Panc1 (cell line): ENCODE results near the gene XPNPEP1. TPM values are rescaled to one million over a fixed set of nuclear protein-coding genes. Genes with fewer than 3 reads are reported as not detected.

ENCODE experiments used
- ATAC-seq: fragments of 200-7000 bp; cut with Tn5 transposase; 2 replicates; pipeline ENCODE4 v1.9.1; 2020; ENCODE audit warnings: mild to moderate bottlenecking, moderate library complexity
- BruUV-seq: library from RNA; stranded (reverse); fragments of 400-500 nt; replicated peaks from 2 replicates; lab custom pipeline; 2021; lab: Mats Ljungman, UMichigan
- CTCF ChIA-PET: fragments of 300-600 bp; sonication (Branson Sonifier 250); formaldehyde crosslinking; loops from one replicate; lab custom pipeline; 2022; ENCODE audit warnings: antibody characterized with exemption; lab: Charles Lee
- POLR2A ChIA-PET: fragments of 300-600 bp; sonication (Branson Sonifier 250); formaldehyde crosslinking; loops from one replicate; lab custom pipeline; 2022; ENCODE audit warnings: antibody characterized with exemption; lab: Charles Lee
- DNase-seq: peaks from one replicate; pipeline ENCODE4 v3.0.0-alpha.2; 2010; ENCODE audit warnings: low read depth, low spot score
- H3K27ac ChIP-seq: 2 replicates; pipeline ENCODE4 v1.5.1; 2011; ENCODE audit warnings: mild to moderate bottlenecking, low read length, inconsistent platforms
- H3K27me3 ChIP-seq: fragments of 200-500 bp; sonication (Bioruptor generic); 2 replicates; pipeline ENCODE4 v1.6.0; 2014; ENCODE audit warnings: low read length, inconsistent platforms; ENCODE audit not compliant: control insufficient read depth, insufficient read depth
- H3K36me3 ChIP-seq: fragments of 200-500 bp; sonication (Bioruptor generic); 2 replicates; pipeline ENCODE4 v1.5.1; 2014; ENCODE audit warnings: inconsistent platforms, mild to moderate bottlenecking, low read length, moderate library complexity; ENCODE audit not compliant: control insufficient read depth, insufficient read depth
- H3K4me1 ChIP-seq: 2 replicates; pipeline ENCODE4 v1.5.1; 2011; ENCODE audit warnings: inconsistent platforms, mild to moderate bottlenecking, low read length, moderate library complexity; ENCODE audit not compliant: control insufficient read depth, insufficient read depth
- H3K4me3 ChIP-seq, 2 experiments: 2 replicates each; pipeline ENCODE4 v1.5.1; 2011 to 2012; ENCODE audit warnings: low read depth in 2 of 2, low read length in 2 of 2, mild to moderate bottlenecking in 2 of 2, inconsistent platforms in 1 of 2, moderate library complexity in 1 of 2
- H3K9me3 ChIP-seq: fragments of 200-500 bp; sonication (Bioruptor generic); 2 replicates; pipeline ENCODE4 v1.5.1; 2014; ENCODE audit warnings: low read depth, mild to moderate bottlenecking, inconsistent platforms, low read length, moderate library complexity; ENCODE audit not compliant: control insufficient read depth, insufficient read depth
- CTCF ChIP-seq: fragments of 450-650 bp; IDR thresholded peaks from 2 replicates; pipeline ENCODE4 v1.5.1; 2017; ENCODE audit warnings: mild to moderate bottlenecking
- POLR2AphosphoS5 ChIP-seq: IDR thresholded peaks from 2 replicates; pipeline ENCODE4 v1.6.1; 2012; ENCODE audit warnings: mild to moderate bottlenecking, low read depth, low read length, moderate library complexity
- REST ChIP-seq, 2 experiments: IDR thresholded peaks; 2 replicates each; pipeline ENCODE4 v1.6.1; 2011 to 2012; ENCODE audit warnings: low read depth in 2 of 2, control low read depth in 1 of 2, low read length in 1 of 2, mild to moderate bottlenecking in 1 of 2, moderate library complexity in 1 of 2; ENCODE audit not compliant: insufficient read depth in 1 of 2
- SIN3A ChIP-seq: IDR thresholded peaks from 2 replicates; pipeline ENCODE4 v1.6.1; 2012; ENCODE audit warnings: low read depth, mild to moderate bottlenecking, low read length, moderate library complexity, borderline replicate concordance; ENCODE audit not compliant: insufficient read depth
- TCF7L2 ChIP-seq: IDR thresholded peaks from 2 replicates; pipeline ENCODE4 v1.6.1; 2011; ENCODE audit warnings: mild to moderate bottlenecking, low read depth, low read length, inconsistent platforms
- in situ Hi-C: cut with HindIII; loops from 2 replicates; pipeline ENCODE4 v1.10.0; 2016; ENCODE audit warnings: low sequenced_read_pairs, low pct_unique_long_range_greater_than_20kb
- intact Hi-C: fragments of 100-400 bp; cut with micrococcal nuclease; formaldehyde crosslinking; loops from one replicate; pipeline ENCODE4 v1.10.0; 2022; ENCODE audit not compliant: unreplicated experiment
- total RNA-seq: library from RNA; stranded (reverse); gene quantifications from one replicate; pipeline ENCODE4 v1.2.1, GENCODE V29; 2021; ENCODE audit not compliant: unreplicated experiment

The XPNPEP1 gene
- total RNA-seq, 1 experiment from 2014 or later = 61.2 TPM

- Histone ChIP-seq H3K9me3 (no peaks in the 10 kb centered on the region), H3K27me3 (peaks cover 3% of the 10 kb centered on the region; the same call in 1 of the 2 replicates), H3K36me3 (no peaks in the 10 kb centered on the region), H3K4me1 (no peaks in the 10 kb centered on the region), H3K4me3 (no peak overlapping the region), H3K27ac (no peak overlapping the region)
- no peak for DNase-seq
- ChIA-PET POLR2A (no interaction called here), CTCF (no interaction called here)
- no peak for TF ChIP-seq REST (IDR thresholded peaks at IDR 0.05; ENCODE audit: insufficient read depth in 1 of 2, low read depth in 2 of 2, low read length in 1 of 2)
- no peak for TF ChIP-seq CTCF
- no peak for TF ChIP-seq TCF7L2
- TF ChIP-seq SIN3A = no peak
- TF ChIP-seq POLR2AphosphoS5 = no peak
- in situ Hi-C loops (no loop called here), intact Hi-C loops (no loop called here)
- no peak for ATAC-seq
- no TSS peak for BruUV-seq
Observed at GRCh38 chr10:109831846-109832245, 91.5 kb downstream of the XPNPEP1 start.

DNA sequence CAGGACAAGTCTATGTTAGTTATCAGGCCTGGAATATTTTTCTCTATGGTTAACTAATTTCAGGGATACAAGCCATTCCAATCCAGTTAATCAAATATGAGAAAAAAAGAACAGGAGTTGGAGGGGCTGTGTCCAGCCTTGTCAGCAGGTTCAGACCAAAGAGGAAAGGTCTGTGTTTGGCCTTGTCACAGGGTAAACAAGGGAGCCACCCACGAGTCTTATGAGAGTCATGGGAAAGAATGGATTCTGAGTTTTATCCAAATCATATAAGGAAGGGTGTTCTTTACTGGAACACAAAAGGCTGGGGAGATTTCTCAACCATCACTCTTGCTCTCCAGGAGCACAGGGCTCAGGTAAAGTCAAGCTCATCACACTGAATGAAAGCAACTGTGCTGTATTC, 99.1 kb downstream of the XPNPEP1 start:
- no peak for DNase-seq
- Histone ChIP-seq H3K27ac (no peak overlapping the region), H3K27me3 (no peaks in the 10 kb centered on the region), H3K4me3 (no peak overlapping the region), H3K9me3 (no peaks in the 10 kb centered on the region), H3K36me3 (no peaks in the 10 kb centered on the region), H3K4me1 (no peaks in the 10 kb centered on the region)
- ChIA-PET POLR2A (no interaction called here), CTCF (interaction anchor here (0.7 kb wide), 1 partner anchor 1431 kb away, joined by 13 read pairs; no protein-coding TSS in a partner anchor)
- ATAC-seq = no peak
- intact Hi-C loops = no loop called here
- TF ChIP-seq CTCF (no peak), SIN3A (no peak), REST (IDR thresholded peaks at IDR 0.05; ENCODE audit: insufficient read depth in 1 of 2, low read depth in 2 of 2, low read length in 1 of 2) (no peak), TCF7L2 (no peak), POLR2AphosphoS5 (no peak)
- no TSS peak for BruUV-seq
- in situ Hi-C loops = no loop called here
